Astrocyte (in vitro differentiated cells and primary cell): Measurements from ENCODE around the gene TMEM184A. TPM values are rescaled to one million over a fixed set of nuclear protein-coding genes. Genes with fewer than 3 reads are reported as not detected.

Source experiments
- DNase-seq: peaks from one replicate; pipeline ENCODE4 v3.0.0-alpha.2; 2010; ENCODE audit warnings: low read depth
- FAIRE-seq: peaks from 2 replicates; lab custom pipeline; 2011; peaks lifted over from hg19 to GRCh38; lab: Jason Lieb, UNC
- H2AFZ ChIP-seq: 2 replicates; pipeline ENCODE4 v1.6.0; 2012; ENCODE audit warnings: low read depth, low read length, inconsistent platforms
- H3K27ac ChIP-seq: 2 replicates; pipeline ENCODE4 v1.5.1; 2011; ENCODE audit warnings: low read depth, low read length, inconsistent platforms
- H3K27me3 ChIP-seq: 2 replicates; pipeline ENCODE4 v1.6.0; 2011; ENCODE audit warnings: low read length, inconsistent platforms; ENCODE audit not compliant: insufficient read depth
- H3K36me3 ChIP-seq: 2 replicates; pipeline ENCODE4 v1.5.1; 2011; ENCODE audit warnings: low read length, inconsistent platforms; ENCODE audit not compliant: insufficient read depth
- H3K4me1 ChIP-seq: 2 replicates; pipeline ENCODE4 v1.5.1; 2011; ENCODE audit warnings: low read length, inconsistent platforms; ENCODE audit not compliant: insufficient read depth
- H3K4me2 ChIP-seq: 2 replicates; pipeline ENCODE4 v1.6.0; 2012; ENCODE audit warnings: low read length, inconsistent platforms
- H3K4me3 ChIP-seq: 2 replicates; pipeline ENCODE4 v1.5.1; 2011; ENCODE audit warnings: low read depth, mild to moderate bottlenecking, low read length, inconsistent platforms; ENCODE audit not compliant: insufficient read depth
- H3K79me2 ChIP-seq: 2 replicates; pipeline ENCODE4 v1.6.0; 2012; ENCODE audit warnings: mild to moderate bottlenecking, low read length, inconsistent platforms; ENCODE audit not compliant: insufficient read depth
- H3K9ac ChIP-seq: 2 replicates; pipeline ENCODE4 v1.6.0; 2012; ENCODE audit warnings: mild to moderate bottlenecking, low read length, inconsistent platforms
- H3K9me3 ChIP-seq: 2 replicates; pipeline ENCODE4 v1.5.1; 2012; ENCODE audit warnings: low read depth, mild to moderate bottlenecking, low read length, inconsistent platforms; ENCODE audit not compliant: insufficient read depth
- H4K20me1 ChIP-seq: 2 replicates; pipeline ENCODE4 v1.6.0; 2012; ENCODE audit warnings: low read length, inconsistent platforms; ENCODE audit not compliant: insufficient read depth
- H3K27ac Mint-ChIP-seq: one replicate; pipeline ENCODE4 v1.8.0; 2021; ENCODE audit warnings: mild to moderate bottlenecking, mixed read lengths; ENCODE audit not compliant: unreplicated experiment
- H3K27me3 Mint-ChIP-seq: one replicate; pipeline ENCODE4 v1.8.0; 2021; ENCODE audit warnings: low read depth, mixed read lengths; ENCODE audit not compliant: unreplicated experiment
- H3K36me3 Mint-ChIP-seq: one replicate; pipeline ENCODE4 v1.8.0; 2021; ENCODE audit warnings: low read depth, mixed read lengths; ENCODE audit not compliant: unreplicated experiment
- H3K4me1 Mint-ChIP-seq: one replicate; pipeline ENCODE4 v1.8.0; 2021; ENCODE audit warnings: low read depth, mixed read lengths; ENCODE audit not compliant: unreplicated experiment
- H3K4me3 Mint-ChIP-seq: one replicate; pipeline ENCODE4 v1.8.0; 2021; ENCODE audit warnings: mild to moderate bottlenecking, moderate library complexity, mixed read lengths; ENCODE audit not compliant: unreplicated experiment
- H3K9me3 Mint-ChIP-seq: one replicate; pipeline ENCODE4 v1.8.0; 2021; ENCODE audit warnings: mild to moderate bottlenecking, mixed read lengths; ENCODE audit not compliant: unreplicated experiment
- CTCF ChIP-seq: IDR thresholded peaks from 2 replicates; pipeline ENCODE4 v1.5.1; 2011; ENCODE audit warnings: low read depth, mild to moderate bottlenecking, inconsistent platforms, low read length, moderate library complexity; ENCODE audit not compliant: insufficient read depth
- EZH2 ChIP-seq: IDR thresholded peaks from 2 replicates; pipeline ENCODE4 v1.6.1; 2012; ENCODE audit warnings: mild to moderate bottlenecking, low read length, inconsistent platforms; ENCODE audit not compliant: insufficient read depth
- total RNA-seq: library from RNA; stranded (reverse); gene quantifications from 2 replicates; pipeline ENCODE4 v1.2.1, GENCODE V29; 2021

The TMEM184A gene
- total RNA-seq, 1 donor from 2014 or later: 2.1 TPM

GRCh38 chr7:1496531-1497292 lies 59.3 kb downstream of the TMEM184A start:
- Histone ChIP-seq H3K4me2 (no peak overlapping the region), H3K4me1 (no peaks in the 10 kb centered on the region), H2AFZ (no peak overlapping the region), H3K36me3 (no peaks in the 10 kb centered on the region), H3K9ac (no peak overlapping the region), H4K20me1 (peaks cover 15% of the 10 kb centered on the region), H3K27ac (no peak overlapping the region), H3K79me2 (peaks cover 13% of the 10 kb centered on the region), H3K27me3 (no peaks in the 10 kb centered on the region), H3K9me3 (no peaks in the 10 kb centered on the region), H3K4me3 (no peak overlapping the region)
- no peak overlapping the region for H3K27ac Mint-ChIP-seq
- no peaks in the 10 kb centered on the region for H3K9me3 Mint-ChIP-seq
- DNase-seq: no peak
- H3K4me1 Mint-ChIP-seq: no peaks in the 10 kb centered on the region
- no peak for FAIRE-seq
- TF ChIP-seq CTCF: no peak
- TF ChIP-seq EZH2: no peak
- H3K4me3 Mint-ChIP-seq: no peak overlapping the region
- peaks cover 3% of the 10 kb centered on the region for H3K36me3 Mint-ChIP-seq
- no peaks in the 10 kb centered on the region for H3K27me3 Mint-ChIP-seq

GRCh38 chr7:1495564-1496242 lies 60.3 kb downstream of the TMEM184A start:
- H3K36me3 Mint-ChIP-seq: peaks cover 5% of the 10 kb centered on the region
- Histone ChIP-seq H3K79me2 (peaks cover 3% of the 10 kb centered on the region), H3K27me3 (no peaks in the 10 kb centered on the region), H3K36me3 (peaks cover 2% of the 10 kb centered on the region), H3K9ac (no peak overlapping the region), H2AFZ (no peak overlapping the region), H3K4me2 (no peak overlapping the region), H4K20me1 (peaks cover 9% of the 10 kb centered on the region), H3K27ac (no peak overlapping the region), H3K4me3 (no peak overlapping the region), H3K9me3 (no peaks in the 10 kb centered on the region), H3K4me1 (no peaks in the 10 kb centered on the region)
- TF ChIP-seq CTCF (no peak), EZH2 (no peak)
- no peak overlapping the region for H3K4me3 Mint-ChIP-seq
- DNase-seq: no peak
- no peak for FAIRE-seq
- H3K27ac Mint-ChIP-seq: no peak overlapping the region
- no peaks in the 10 kb centered on the region for H3K4me1 Mint-ChIP-seq
- H3K27me3 Mint-ChIP-seq: no peaks in the 10 kb centered on the region
- H3K9me3 Mint-ChIP-seq: no peaks in the 10 kb centered on the region
